GM18499 (cell line): ENCODE measurements around the gene CFAP61.

Source experiments
- ATAC-seq: cut with Tn5 transposase; IDR thresholded peaks from one replicate; pipeline ENCODE4 v1.9.1; 2021; ENCODE audit warnings: moderate number of reproducible peaks; ENCODE audit not compliant: insufficient read depth, unreplicated experiment

The CFAP61 gene

GRCh38 chr20:20259533-20259932 lies 207.2 kb downstream of the CFAP61 start:
- no peak for ATAC-seq

GRCh38 chr20:20261159-20261558 lies 208.8 kb downstream of the CFAP61 start:
- no peak for ATAC-seq

GRCh38 chr20:20265210-20265609 lies 212.9 kb downstream of the CFAP61 start:
- ATAC-seq = no peak

GRCh38 chr20:20266552-20266951 lies 214.2 kb downstream of the CFAP61 start:
- no peak for ATAC-seq

- no peak for ATAC-seq
Measured at GRCh38 chr20:20267685-20268370, 215.5 kb downstream of the CFAP61 start.

- ATAC-seq = no peak
Measured at GRCh38 chr20:20271271-20271670, 218.9 kb downstream of the CFAP61 start.

- ATAC-seq = no peak
Measured at GRCh38 chr20:20272686-20273085, 220.4 kb downstream of the CFAP61 start.

- ATAC-seq = no peak
Measured at GRCh38 chr20:20273286-20273685, 221.0 kb downstream of the CFAP61 start.

GRCh38 chr20:20274821-20275220 lies 222.5 kb downstream of the CFAP61 start:
- ATAC-seq = no peak

GRCh38 chr20:20275636-20276035 lies 223.3 kb downstream of the CFAP61 start:
- ATAC-seq = no peak

- ATAC-seq = no peak
Measured at GRCh38 chr20:20276811-20277530, 224.6 kb downstream of the CFAP61 start.

GRCh38 chr20:20277894-20278335 lies 225.6 kb downstream of the CFAP61 start:
- no peak for ATAC-seq

- no peak for ATAC-seq
Measured at GRCh38 chr20:20286061-20286460, 233.7 kb downstream of the CFAP61 start.

- no peak for ATAC-seq
Measured at GRCh38 chr20:20289331-20289730, 237.0 kb downstream of the CFAP61 start.

- ATAC-seq = no peak
Measured at GRCh38 chr20:20292472-20292871, 240.1 kb downstream of the CFAP61 start.

- no peak for ATAC-seq
Measured at GRCh38 chr20:20293141-20293540, 240.8 kb downstream of the CFAP61 start.

GRCh38 chr20:20293691-20294385 lies 241.5 kb downstream of the CFAP61 start:
- ATAC-seq = no peak

- no peak for ATAC-seq
Measured at GRCh38 chr20:20295621-20296498, 243.5 kb downstream of the CFAP61 start.

GRCh38 chr20:20297181-20297580 lies 244.8 kb downstream of the CFAP61 start:
- ATAC-seq = no peak

- no peak for ATAC-seq
Measured at GRCh38 chr20:20297752-20298151, 245.4 kb downstream of the CFAP61 start.
